Activated CD8-positive, alpha-beta memory T cell treated with anti-CD3 and anti-CD28 coated beads, Interleukin-2, amount 50 U/mL, for 1 hour (primary cell): ENCODE results near the gene SVOP.

Experiments
- DNase-seq: peaks from one replicate; pipeline ENCODE4 v3.0.0-alpha.2; 2020; ENCODE audit errors: extremely low read depth

SVOP gene

GRCh38 chr12:108938247-108938924, 82.5 kb downstream of the SVOP start:
- DNase-seq: no peak

GRCh38 chr12:108935159-108935763, 85.6 kb downstream of the SVOP start:
- no peak for DNase-seq

DNA sequence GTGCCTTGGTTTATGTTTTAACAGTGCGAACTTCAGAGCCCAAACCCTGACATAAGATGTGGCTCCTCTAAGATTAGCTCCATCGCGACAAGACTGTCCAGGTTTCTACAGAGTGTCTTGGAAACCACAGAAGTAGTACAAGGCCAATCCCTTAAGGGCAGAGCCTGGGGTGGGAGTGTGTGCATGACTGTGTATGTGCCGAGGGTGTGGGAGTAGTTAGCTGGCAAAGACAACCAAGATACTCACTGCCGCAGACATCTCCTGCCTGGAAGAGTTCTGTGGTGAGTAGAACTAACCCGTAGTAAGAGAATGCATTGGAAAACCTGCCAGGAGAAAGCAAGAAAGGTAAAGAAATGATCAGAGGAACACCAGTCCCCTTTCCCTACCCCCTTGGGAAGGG, 86.9 kb downstream of the SVOP start:
- no peak for DNase-seq

DNA sequence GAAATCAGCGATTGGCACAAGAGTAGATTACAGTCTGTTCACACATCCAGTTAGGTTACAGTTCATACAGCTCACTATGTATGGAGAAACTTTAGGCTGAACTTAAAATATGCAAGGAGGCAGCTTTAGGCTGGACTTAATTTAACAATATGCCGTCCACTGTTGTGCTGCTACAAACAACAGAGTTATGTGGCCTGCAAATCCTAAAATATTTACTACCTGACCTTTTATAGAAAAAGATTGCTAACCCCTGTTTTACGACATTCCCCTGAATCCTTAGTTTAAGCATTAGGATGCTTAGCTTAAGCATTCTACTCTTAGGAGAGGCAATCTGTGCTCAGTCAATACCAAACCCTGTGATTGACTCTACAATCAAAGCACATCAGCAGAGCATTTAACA, 90.1 kb downstream of the SVOP start:
- DNase-seq: no peak

GRCh38 chr12:108930155-108930554, 90.7 kb downstream of the SVOP start:
- no peak for DNase-seq

GRCh38 chr12:108928695-108929094, 92.2 kb downstream of the SVOP start:
- DNase-seq: no peak

- DNase-seq: no peak
Measured at GRCh38 chr12:108922918-108923317, 98.0 kb downstream of the SVOP start.

DNA sequence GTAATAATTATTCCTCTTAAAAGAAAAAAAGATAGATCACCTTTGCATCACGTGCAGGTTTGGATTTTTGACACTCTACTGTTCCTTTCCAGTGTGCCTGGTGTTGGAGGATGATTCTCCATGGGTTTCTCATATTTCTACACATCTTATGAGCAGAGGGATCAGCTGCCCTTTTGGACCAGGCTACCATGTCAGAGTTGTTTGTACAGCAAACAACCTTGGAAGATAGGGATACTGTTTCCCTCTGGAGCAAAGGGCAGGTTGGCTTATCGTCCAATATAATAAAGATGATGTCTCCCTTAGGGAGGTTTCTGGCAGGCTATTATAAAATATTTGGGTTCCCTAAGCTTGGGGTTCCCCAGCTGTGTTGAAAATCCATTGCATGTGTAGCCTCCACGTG, 98.9 kb downstream of the SVOP start:
- DNase-seq: no peak

- DNase-seq: no peak
Measured at GRCh38 chr12:108918960-108919642, 101.8 kb downstream of the SVOP start.

DNA sequence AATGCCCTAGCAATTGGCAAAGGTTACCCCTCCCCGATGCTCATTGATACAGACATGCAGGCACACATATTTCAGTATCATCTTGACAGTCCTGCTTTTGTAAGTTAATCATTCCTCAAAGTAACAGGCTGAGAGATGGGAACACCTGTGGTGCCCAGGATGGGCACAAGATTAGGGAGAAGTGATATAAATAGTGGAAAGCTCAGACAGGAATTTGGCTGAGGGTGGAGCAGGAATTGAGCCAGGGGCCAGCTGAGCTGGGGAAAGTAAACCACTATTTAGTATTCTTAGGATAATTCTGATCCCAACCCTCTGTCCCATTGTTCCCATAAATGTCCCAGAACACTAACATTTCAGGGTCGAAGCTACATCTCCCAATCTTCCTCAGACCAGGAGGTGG, 102.7 kb downstream of the SVOP start:
- no peak for DNase-seq

DNA sequence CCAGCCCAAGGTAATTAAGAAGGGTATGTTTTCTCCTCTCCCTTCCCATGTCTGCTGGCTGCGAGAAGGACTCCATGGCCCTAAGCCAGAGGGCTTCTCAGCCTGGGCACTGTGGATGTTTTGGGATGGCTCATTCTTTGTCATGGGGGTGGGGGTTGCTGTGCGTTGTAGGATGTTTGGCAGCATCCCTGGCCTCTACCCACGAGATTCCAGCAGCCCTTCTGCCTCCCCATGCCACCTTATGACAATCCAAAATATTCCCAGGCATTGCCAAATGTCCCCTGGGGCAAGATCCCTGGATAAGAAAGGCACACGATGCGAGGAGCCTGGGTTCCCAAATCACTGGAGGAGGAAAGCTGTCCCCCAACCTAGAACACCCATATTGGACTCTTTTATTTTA, 104.5 kb downstream of the SVOP start:
- no peak for DNase-seq

- DNase-seq: no peak
Measured at GRCh38 chr12:108915632-108916133, 105.2 kb downstream of the SVOP start.

DNA sequence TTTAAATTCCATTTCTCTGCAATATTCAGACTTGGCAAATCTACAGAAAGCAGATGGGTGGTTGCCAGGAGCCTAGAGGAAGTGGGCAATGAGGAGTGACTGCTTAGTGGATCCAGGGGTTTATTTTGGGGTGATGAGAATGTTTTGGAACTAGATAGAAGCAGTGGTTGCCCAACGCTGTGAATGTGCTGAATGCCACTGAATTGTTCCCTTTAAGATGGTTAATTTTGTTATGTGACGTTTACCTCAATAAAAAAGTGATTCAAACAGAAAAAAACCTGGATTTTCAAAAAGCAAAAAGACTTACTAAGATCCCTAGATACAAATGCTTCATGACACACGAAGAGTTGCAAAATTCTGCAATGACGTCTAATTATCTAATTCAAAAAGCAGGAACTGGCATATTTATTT, 106.7 kb downstream of the SVOP start:
- no peak for DNase-seq

- no peak for DNase-seq
Measured at GRCh38 chr12:108912361-108912760, 108.5 kb downstream of the SVOP start.

DNA sequence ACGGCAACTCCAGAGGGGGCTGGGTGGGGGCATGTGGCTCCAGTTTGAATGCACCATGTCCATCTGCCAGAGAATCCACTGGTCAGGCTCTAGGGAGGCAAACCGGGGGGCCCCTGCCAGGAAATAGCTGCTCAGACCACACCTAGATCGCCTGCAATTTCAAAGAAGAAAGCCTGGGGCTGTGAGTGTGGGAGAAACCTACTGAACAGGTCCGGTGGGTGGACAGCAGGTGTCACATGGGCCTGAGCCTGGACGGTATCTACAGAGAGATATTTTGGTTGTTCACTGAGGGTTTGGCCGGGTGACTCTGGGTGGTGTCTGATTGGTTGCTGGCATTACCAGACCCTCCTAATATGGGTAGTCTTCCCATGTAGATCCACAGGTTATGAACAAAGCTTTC, 109.0 kb downstream of the SVOP start:
- DNase-seq: no peak

DNA sequence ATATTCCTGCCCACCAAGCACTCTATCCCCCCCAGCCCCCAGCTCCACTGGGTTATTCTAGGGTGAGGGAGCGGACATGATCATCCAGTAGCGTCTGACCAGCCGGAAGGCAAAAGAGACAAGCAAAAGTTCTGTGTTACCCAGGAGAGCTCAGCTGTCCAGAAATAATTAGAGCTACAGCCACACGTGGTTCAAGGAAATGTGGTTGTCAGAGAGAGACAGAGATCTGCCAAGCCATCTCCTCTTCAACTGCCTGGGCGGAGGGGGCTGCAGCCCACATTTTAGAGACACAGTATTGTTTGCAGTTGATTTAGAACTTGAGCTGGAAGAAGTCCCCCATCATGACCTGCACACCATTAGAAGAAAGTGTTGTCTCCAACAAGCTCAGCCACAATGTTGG, 110.5 kb downstream of the SVOP start:
- DNase-seq: no peak

DNA sequence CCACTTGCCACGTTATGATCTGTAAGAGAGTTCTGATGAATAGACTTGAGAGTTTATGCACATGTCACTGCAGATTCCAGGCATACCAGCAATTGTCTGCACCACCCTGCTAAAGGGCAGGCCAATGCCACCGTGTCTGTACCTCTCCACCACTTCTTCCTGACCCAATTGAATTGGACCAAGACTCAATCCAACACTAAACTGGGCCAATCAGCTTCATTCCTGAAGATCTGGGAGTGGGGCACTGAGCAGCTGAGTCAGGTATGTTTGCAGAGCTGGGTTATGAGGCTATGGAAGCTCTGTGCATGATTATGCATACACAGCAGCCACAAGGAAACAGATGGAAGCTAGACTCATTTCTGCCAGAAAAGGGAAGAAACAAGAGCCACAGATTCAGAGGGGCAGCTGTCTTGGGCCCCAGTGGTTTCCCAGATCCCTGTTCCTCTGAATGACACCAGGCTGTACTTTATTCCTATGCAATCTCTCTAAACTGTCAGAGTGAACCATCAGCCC, 113.0 kb downstream of the SVOP start:
- no peak for DNase-seq

DNA sequence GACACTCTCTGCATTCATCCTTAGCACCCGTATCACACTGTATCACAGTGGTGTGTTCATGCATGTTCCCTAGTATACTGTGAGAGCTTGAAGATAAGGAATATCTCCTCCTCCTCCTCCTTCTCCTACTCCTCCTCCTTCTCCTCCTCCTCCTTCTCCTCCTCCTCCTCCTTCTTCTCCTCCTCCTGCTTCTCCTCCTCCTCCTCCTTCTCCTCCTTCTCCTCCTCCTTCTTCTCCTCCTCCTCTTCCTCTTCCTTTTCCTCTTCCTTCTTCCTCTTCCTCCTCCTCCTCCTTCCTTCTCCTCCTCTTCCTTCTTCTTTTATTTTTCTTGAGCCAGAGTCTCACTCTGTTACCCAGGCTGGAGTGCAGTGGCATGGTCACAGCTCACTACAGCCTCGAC, 113.9 kb downstream of the SVOP start:
- no peak for DNase-seq

DNA sequence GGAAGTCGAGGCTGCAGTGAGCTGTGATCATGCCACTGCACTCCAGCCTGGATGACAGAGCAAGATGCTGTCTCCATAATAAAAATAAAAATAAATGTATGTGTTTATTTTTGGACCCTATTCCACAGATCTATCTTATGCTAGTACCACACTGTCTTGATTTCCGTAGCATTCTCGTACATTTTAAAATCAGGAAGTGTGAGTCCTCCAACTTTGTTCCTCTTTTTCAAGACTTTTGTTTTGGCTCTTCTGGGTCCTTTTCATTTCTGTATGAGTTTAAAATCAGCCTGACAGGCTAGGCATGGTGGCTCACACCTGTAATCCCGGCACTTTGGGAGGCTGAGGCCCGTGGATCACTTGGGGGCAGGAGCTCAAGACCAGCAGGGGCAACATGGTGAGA, 115.1 kb downstream of the SVOP start:
- DNase-seq: no peak

DNA sequence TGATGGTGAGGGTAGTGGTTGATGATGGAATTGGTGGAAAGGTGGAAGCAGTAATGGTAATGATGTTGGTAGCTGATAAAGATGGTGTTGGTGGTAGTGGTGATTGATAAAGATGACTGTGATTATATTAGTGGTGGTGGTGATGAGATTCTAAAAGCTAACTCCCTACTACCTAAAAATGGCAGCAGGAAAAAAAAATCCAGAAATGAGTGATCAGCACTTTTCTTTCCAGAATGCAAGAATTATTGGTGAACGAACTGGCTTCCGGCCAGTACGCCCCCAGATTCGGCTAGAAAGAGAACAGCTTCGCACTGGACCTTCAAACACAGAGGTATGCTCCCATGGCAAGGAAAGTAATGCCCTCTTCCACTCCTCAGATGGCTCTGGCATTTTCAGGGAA, 121.7 kb downstream of the SVOP start:
- no peak for DNase-seq

- no peak for DNase-seq
Measured at GRCh38 chr12:108896817-108897216, 124.1 kb downstream of the SVOP start.

DNA sequence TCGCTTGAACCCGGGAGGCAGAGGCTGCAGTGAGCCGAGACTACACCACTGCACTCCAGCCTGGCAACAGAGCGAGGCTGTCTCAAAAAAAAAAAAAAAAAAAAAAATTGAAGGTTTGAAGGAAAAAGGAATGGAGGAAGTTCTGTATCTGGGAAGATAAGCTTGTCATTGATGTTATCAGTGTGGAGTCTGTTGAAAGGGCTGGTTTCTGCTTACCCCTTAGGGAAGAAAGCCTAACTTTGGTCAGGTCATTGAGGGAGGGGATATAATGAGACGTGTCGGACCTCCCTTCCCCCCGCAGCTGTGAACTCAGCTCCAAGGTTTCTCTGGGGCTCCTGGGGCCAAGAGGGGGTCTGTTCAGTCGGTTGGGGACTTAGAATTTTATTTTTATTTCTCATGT, 124.5 kb downstream of the SVOP start:
- no peak for DNase-seq

- no peak for DNase-seq
Measured at GRCh38 chr12:108895220-108895802, 125.6 kb downstream of the SVOP start.
